ENCODE data around the gene TPPP2.

Gene TPPP2

DNA sequence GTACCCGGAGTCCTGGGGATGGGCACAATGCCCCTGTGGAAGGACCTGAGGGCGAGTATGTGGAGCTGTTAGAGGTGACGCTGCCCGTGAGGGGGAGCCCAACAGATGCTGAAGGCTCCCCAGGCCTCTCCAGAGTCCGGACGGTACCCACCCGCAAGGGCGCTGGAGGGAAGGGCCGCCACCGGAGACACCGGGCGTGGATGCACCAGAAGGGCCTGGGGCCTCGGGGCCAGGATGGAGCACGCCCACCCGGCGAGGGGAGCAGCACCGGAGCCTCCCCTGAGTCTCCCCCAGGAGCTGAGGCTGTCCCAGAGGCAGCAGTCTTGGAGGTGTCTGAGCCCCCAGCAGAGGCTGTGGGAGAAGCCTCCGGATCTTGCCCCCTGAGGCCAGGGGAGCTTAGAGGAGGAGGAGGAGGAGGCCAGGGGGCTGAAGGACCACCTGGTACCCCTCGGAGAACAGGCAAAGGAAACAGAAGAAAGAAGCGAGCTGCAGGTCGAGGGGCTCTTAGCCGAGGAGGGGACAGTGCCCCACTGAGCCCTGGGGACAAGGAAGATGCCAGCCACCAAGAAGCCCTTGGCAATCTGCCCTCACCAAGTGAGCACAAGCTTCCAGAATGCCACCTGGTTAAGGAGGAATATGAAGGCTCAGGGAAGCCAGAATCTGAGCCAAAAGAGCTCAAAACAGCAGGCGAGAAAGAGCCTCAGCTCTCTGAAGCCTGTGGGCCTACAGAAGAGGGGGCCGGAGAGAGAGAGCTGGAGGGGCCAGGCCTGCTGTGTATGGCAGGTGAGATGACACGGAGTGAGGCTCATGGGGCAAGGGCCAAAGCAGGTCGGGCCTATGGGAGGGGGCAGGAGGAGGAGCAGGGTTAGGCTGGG, 44.6 kb downstream of the TPPP2 start:
- DNase-seq (ENCODE audit: low read depth in 3 of 3, low spot score in 1 of 3), result no peak

DNA sequence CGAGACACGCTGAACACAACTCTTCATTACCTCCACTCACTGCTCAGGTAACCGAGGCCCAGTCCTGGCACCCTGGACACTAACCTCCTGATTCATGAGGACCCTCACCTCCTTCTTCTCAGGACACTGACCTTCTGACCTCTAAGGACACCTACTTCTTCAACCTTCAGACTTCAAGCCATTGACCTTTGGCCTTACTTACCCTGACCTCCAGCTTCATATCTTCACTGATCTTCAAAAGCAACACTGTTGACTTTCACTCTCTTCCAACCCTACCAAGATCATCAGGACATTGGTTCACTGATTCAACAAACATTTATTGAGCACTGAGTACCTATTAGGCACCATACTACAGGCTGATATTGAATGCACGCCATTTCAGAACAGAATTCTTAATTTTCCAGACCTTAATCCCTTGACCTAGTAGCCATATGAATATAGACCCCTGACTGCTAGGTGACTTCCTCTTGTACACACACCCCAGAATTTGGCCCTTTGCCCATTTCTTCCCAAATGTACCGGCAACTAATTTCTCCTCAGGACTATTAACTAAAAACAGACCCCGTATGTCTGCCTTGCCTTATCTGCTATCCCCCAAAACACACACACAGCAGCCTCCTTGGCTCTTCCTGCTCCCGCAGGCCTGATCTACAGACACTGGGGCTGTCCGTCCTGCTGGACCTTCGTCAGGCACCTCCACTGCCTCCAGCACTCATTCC, 45.9 kb downstream of the TPPP2 start:
- DNase-seq (ENCODE audit: low read depth in 3 of 3, low spot score in 1 of 3), result no peak

DNA sequence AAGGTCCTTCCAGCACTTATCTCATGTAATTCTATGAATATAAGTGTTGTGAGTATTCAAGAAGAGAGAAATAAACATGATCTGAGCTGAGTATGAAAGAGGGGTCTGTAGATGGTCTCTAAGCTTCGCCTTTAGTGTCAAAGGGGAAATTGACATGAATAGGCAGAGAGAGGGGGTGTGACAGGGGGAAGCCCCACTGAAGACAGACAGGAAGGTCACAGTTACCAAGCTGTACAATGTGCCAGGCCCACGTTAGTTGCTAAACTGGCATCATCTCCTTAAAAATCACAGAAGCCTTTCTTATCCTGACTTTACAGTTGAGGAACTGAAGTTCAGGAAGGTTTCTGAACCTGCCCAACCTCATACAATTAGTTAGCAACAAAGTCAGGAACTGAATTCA, 47.7 kb downstream of the TPPP2 start:
- no peak for DNase-seq (ENCODE audit: low read depth in 3 of 3, low spot score in 1 of 3)

DNA sequence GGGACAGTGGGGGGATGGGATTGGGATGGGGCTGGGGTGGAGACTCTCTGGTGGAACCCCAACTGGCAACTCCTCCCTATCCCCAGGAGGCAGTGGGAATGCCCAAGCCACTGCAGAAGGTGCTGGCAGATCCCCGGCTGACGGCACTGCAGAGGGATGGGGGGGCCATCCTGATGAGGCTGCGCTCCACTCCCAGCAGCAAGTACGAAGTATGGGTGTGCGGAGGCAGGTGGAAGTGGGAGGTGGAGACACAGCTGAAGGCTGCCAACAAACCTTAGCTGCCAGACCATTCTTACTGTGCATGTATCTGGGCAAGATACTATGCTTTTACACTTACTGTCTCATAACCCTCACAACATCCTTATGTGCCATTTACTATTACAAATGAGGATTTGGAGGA, 48.3 kb downstream of the TPPP2 start:
- DNase-seq (ENCODE audit: low read depth in 3 of 3, low spot score in 1 of 3), result no peak

DNA sequence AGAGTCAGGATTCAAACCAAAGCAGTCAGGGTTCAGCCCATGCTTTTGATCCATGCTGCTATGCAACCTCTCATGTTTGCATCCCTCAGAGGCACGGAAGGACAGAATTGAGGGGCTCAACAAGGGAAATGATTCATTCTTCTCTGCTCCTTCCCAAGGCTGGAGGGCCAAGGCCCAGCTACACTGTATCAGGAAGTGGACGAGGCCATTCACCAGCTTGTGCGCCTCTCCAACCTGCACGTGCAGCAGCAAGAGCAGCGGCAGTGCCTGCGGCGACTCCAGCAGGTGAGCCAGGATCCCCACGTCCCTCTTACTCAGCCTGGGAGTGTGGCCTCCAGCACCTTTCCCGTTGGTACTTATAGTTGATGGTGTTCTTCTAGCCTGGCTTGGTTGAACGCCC, 48.7 kb downstream of the TPPP2 start:
- no peak for DNase-seq (ENCODE audit: low read depth in 3 of 3, low spot score in 1 of 3)

DNA sequence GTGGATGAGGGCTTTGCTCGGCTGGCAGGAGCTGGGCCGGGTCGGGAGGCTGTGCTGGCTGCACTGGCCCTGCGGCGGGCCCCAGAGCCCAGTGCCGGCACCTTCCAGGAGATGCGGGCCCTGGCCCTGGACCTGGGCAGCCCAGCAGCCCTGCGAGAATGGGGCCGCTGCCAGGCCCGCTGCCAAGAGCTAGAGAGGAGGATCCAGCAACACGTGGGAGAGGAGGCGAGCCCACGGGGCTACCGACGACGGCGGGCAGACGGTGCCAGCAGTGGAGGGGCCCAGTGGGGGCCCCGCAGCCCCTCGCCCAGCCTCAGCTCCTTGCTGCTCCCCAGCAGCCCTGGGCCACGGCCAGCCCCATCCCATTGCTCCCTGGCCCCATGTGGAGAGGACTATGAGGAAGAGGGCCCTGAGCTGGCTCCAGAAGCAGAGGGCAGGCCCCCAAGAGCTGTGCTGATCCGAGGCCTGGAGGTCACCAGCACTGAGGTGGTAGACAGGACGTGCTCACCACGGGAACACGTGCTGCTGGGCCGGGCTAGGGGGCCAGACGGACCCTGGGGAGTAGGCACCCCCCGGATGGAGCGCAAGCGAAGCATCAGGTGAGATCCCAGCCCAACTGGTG, 51.6 kb downstream of the TPPP2 start:
- no peak for DNase-seq (ENCODE audit: low read depth in 3 of 3, low spot score in 1 of 3)

Data from stimulated activated CD4-positive, alpha-beta T cell treated with anti-CD3 and anti-CD28 coated beads, TNF-alpha, amount 100 ng/mL, for 1 hour (primary cell).